HepG2 (cell line): ENCODE data around the gene CHCHD3. TPM values are rescaled to one million over a fixed set of nuclear protein-coding genes. Genes with fewer than 3 reads are reported as not detected.

Experiments
- ATAC-seq: fragments of 200-7000 bp; cut with Tn5 transposase; 3 replicates; pipeline ENCODE4 v1.9.1; 2020; ENCODE audit warnings: mild to moderate bottlenecking, moderate library complexity
- BruUV-seq: library from RNA; stranded (reverse); fragments of 400-500 nt; replicated peaks from 2 replicates; lab custom pipeline; 2021; lab: Mats Ljungman, UMichigan
- CTCF ChIA-PET: fragments of 300-600 bp; formaldehyde crosslinking; extraction: SDS; loops from one replicate; lab custom pipeline; 2021; ENCODE audit warnings: low total read pairs, inconsistent platforms, low intra/inter-chr PET ratio; lab: Yijun Ruan, JAX
- POLR2A ChIA-PET: fragments of 350-600 bp; sonication (Branson Sonifier 250); formaldehyde crosslinking; loops from one replicate; lab custom pipeline; 2020; ENCODE audit warnings: antibody characterized with exemption, inconsistent platforms; lab: Yijun Ruan, JAX
- DNase-seq: peaks from one replicate; pipeline ENCODE4 v3.0.0-alpha.2; 2015; ENCODE audit warnings: low spot score
- FAIRE-seq: peaks from 3 replicates; lab custom pipeline; 2011; peaks lifted over from hg19 to GRCh38; lab: Jason Lieb, UNC
- H2AFZ ChIP-seq: one replicate; pipeline ENCODE4 v1.6.1; 2011; ENCODE audit warnings: low read length, inconsistent platforms
- H3K27ac ChIP-seq: fragments of 300-600 bp; 3 replicates; pipeline ENCODE4 v1.8.0; 2011; ENCODE audit warnings: mixed run types, mild to moderate bottlenecking, mixed read lengths, low read length, inconsistent platforms; ENCODE audit not compliant: insufficient read depth; ENCODE audit errors: extremely low read length
- H3K27me3 ChIP-seq, 2 experiments: fragments of 200-600 bp in 1 of 2; 2 replicates in 1 of 2; 3 replicates in 1 of 2; pipeline versions ENCODE4 v1.6.0 to v1.8.0; 2011; ENCODE audit warnings: low read length in 2 of 2, mild to moderate bottlenecking in 2 of 2, moderate library complexity in 2 of 2, inconsistent platforms in 1 of 2; ENCODE audit not compliant: insufficient read depth in 2 of 2, control insufficient read depth in 1 of 2
- H3K36me3 ChIP-seq, 2 experiments: fragments of 200-600 bp in 1 of 2; replicated peaks in 1 of 2; 2 replicates in 1 of 2; 3 replicates in 1 of 2; pipeline versions ENCODE4 v1.5.1 to v1.8.0; 2011; ENCODE audit warnings: low read length in 2 of 2, inconsistent platforms in 1 of 2; ENCODE audit not compliant: insufficient read depth in 2 of 2, control insufficient read depth in 1 of 2
- H3K4me1 ChIP-seq: 2 replicates; pipeline ENCODE4 v1.5.1; 2012; ENCODE audit warnings: low read length, inconsistent platforms; ENCODE audit not compliant: insufficient read depth
- H3K4me2 ChIP-seq: 2 replicates; pipeline ENCODE4 v1.6.0; 2011; ENCODE audit warnings: low read depth, low read length, inconsistent platforms
- H3K4me3 ChIP-seq, 3 experiments: fragments of 200-600 bp in 1 of 3; sonication (generic), shearing (Covaris generic) in 1 of 3; replicated peaks in 1 of 3; 2 replicates each; pipeline ENCODE4 v1.5.1; 2011 to 2016; ENCODE audit warnings: low read length in 3 of 3, inconsistent platforms in 2 of 3, low read depth in 2 of 3, mild to moderate bottlenecking in 2 of 3, control low read depth in 1 of 3, mixed read lengths in 1 of 3; ENCODE audit not compliant: insufficient read depth in 1 of 3
- H3K79me2 ChIP-seq: one replicate; pipeline ENCODE4 v1.6.1; 2011; ENCODE audit warnings: low read length, inconsistent platforms; ENCODE audit not compliant: insufficient read depth
- H3K9ac ChIP-seq: 2 replicates; pipeline ENCODE4 v1.6.0; 2011; ENCODE audit warnings: mild to moderate bottlenecking, low read depth, low read length, inconsistent platforms; ENCODE audit not compliant: insufficient read depth
- H3K9me3 ChIP-seq: 2 replicates; pipeline ENCODE4 v1.5.1; 2012; ENCODE audit warnings: mild to moderate bottlenecking, low read length
- H4K20me1 ChIP-seq: 2 replicates; pipeline ENCODE4 v1.6.0; 2011; ENCODE audit warnings: inconsistent platforms, mild to moderate bottlenecking, low read length, moderate library complexity; ENCODE audit not compliant: insufficient read depth
- ASH2L ChIP-seq: fragments of 300-600, 200-600 bp; sonication (generic); IDR thresholded peaks from 2 replicates; pipeline ENCODE4 v1.7.0; 2017; ENCODE audit warnings: low read depth, mild to moderate bottlenecking, moderate library complexity, mixed read lengths, low read length; ENCODE audit not compliant: insufficient read length
- HNRNPUL1 ChIP-seq: fragments of 200-400 bp; formaldehyde crosslinking; IDR thresholded peaks from 2 replicates; pipeline ENCODE4 v1.6.1; 2017; ENCODE audit warnings: low read depth, mild to moderate bottlenecking, low read length, moderate library complexity
- IKZF5 ChIP-seq: IDR thresholded peaks from 2 replicates; pipeline ENCODE4 v1.6.1; 2018; ENCODE audit warnings: missing genetic modification reagents, mild to moderate bottlenecking, missing compliant biosample characterization
- PLSCR1 ChIP-seq: sonication (generic); formaldehyde crosslinking; IDR thresholded peaks from 2 replicates; pipeline ENCODE4 v1.5.0; 2020; ENCODE audit warnings: missing genetic modification reagents, mild to moderate bottlenecking, borderline replicate concordance
- ZNF282 ChIP-seq: fragments of 450-650 bp; IDR thresholded peaks from 2 replicates; pipeline ENCODE4 v1.6.1; 2018; ENCODE audit not compliant: partially characterized antibody
- ZNF687 ChIP-seq: sonication (generic); formaldehyde crosslinking; IDR thresholded peaks from 2 replicates; pipeline ENCODE4 v1.5.1; 2020; ENCODE audit warnings: mild to moderate bottlenecking, missing genetic modification reagents, moderate library complexity
- ZNF720 ChIP-seq: sonication (generic); formaldehyde crosslinking; IDR thresholded peaks from 2 replicates; pipeline ENCODE4 v1.4.0; 2020; ENCODE audit warnings: missing genetic modification reagents
- ZSCAN29 ChIP-seq: sonication (generic); formaldehyde crosslinking; conservative IDR thresholded peaks from 2 replicates; pipeline ENCODE4 v1.4.0; 2020; ENCODE audit warnings: mild to moderate bottlenecking, missing genetic modification reagents
- WGBS: methylation state at CpG from one replicate; pipeline ENCODE4 v1.1.6; 2017; ENCODE audit warnings: low lambda C conversion rate; 5-methylcytosine and 5-hydroxymethylcytosine counted together
- in situ Hi-C: cut with HindIII; loops from 2 replicates; pipeline ENCODE4 v1.10.0; 2017; ENCODE audit warnings: low pct_unique_long_range_greater_than_20kb; ENCODE audit not compliant: extremely low pct_ligation_motif_present
- intact Hi-C: fragments of 100-400 bp; cut with micrococcal nuclease; formaldehyde crosslinking; loops from one replicate; pipeline ENCODE4 v1.10.0; 2022; ENCODE audit not compliant: unreplicated experiment
- polyA plus RNA-seq, 8 experiments: library from polyadenylated mRNA; depleted of rRNA in 3 of 8; stranded (reverse) in 7 of 8; unstranded in 1 of 8; fragments of >200 nt; fragmentation: Illumina TruSeq in 4 of 8; extraction: Trizol in 4 of 8; gene quantifications; 2 replicates each; pipeline versions ENCODE4 v1.2.1 to v1.2.3, GENCODE V29; 2011 to 2016; ENCODE audit warnings: low read depth in 4 of 8, missing spikeins in 1 of 8, mixed read lengths in 1 of 8; ENCODE audit not compliant: insufficient read depth in 1 of 8
- total RNA-seq, 5 experiments: library from RNA; depleted of rRNA; stranded (reverse); fragments of >200 nt; fragmentation: Illumina TruSeq; extraction: Trizol; gene quantifications; 2 replicates each; pipeline ENCODE4 v1.2.3, GENCODE V29; 2016; ENCODE audit warnings: low read depth in 1 of 5
- TF ChIP-seq, protein P1 (sequence below): sonication (generic); formaldehyde crosslinking; IDR thresholded peaks from 2 replicates; pipeline ENCODE4 v1.4.0; 2020; ENCODE audit warnings: missing genetic modification reagents

The CHCHD3 gene
- total and polyA plus RNA-seq, 2 of the 13 experiments (the other 11 are each of a cell fraction or from before 2014, with no cell fraction given) = 32.7 to 86.8 TPM

DNA sequence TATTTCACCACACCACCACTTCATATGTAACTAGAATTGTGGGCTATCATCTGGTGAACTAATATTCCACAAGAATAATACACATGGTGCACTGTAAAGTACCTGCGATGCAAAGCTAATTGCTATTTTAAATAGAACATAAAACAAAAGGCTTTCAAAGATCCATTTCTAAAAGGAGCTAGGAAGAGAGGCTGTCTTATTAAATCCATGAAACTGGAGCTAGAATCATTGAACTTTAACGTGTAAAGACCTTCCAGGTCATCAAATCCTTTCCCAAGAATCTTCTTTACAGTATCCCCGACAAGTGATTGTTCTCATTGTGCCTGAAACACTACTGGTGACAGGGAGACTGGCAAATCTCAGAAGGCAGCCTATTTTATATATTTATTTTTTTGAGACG is 224.9 kb downstream of the CHCHD3 start:
- intact Hi-C loops = no loop called here
- TF ChIP-seq ZNF687 (CRISPR knock-in tag) (no peak), ZNF720 (CRISPR knock-in tag) (no peak), ASH2L (no peak), PLSCR1 (no peak), ZNF282 (no peak), ZSCAN29 (CRISPR knock-in tag) (no peak), HNRNPUL1 (no peak), IKZF5 (CRISPR knock-in tag) (no peak)
- TF ChIP-seq, protein P1, sequence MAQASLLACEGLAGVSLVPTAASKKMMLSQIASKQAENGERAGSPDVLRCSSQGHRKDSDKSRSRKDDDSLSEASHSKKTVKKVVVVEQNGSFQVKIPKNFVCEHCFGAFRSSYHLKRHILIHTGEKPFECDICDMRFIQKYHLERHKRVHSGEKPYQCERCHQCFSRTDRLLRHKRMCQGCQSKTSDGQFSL = no peak
- TF ChIP-seq, all 625 proteins: peak for 0
- Histone ChIP-seq H3K4me2 (no peak overlapping the region), H4K20me1 (no peaks in the 10 kb centered on the region), H3K27ac (no peak overlapping the region), H3K27me3 (no peaks in the 10 kb centered on the region), H3K9ac (no peak overlapping the region), H2AFZ (no peak overlapping the region), H3K4me1 (no peaks in the 10 kb centered on the region), H3K9me3 (no peaks in the 10 kb centered on the region), H3K36me3 (0 out of 5 replicates have a peak, but pooled peaks cover 0 to 2% of the 10 kb centered on the region in 2 experiments), H3K4me3 (no peak overlapping the region), H3K79me2 (no peaks in the 10 kb centered on the region)
- no TSS peak for BruUV-seq
- FAIRE-seq = no peak
- 98% methylated on average over 4 of the region's 4 CpGs for WGBS
- no peak for ATAC-seq
- no peak for DNase-seq
- ChIA-PET CTCF (no interaction called here), POLR2A (no interaction called here)
- in situ Hi-C loops = no loop called here
